Erythroblast (primary cell): ENCODE measurements around the gene PTPRN2.

Experiments used
- GATA1 ChIP-seq: IDR thresholded peaks from 2 replicates; pipeline ENCODE4 v1.6.1; 2011; ENCODE audit warnings: low read depth, mild to moderate bottlenecking, control low read depth, low read length, moderate library complexity
- POLR2A ChIP-seq: IDR thresholded peaks from 2 replicates; pipeline ENCODE4 v1.6.1; 2011; ENCODE audit warnings: mild to moderate bottlenecking, low read length

GRCh38 chr7:158268816-158269535 is 318.6 kb downstream of the PTPRN2 start:
- TF ChIP-seq POLR2A (no peak), GATA1 (no peak)
